IMR-90 (cell line): ENCODE results near the gene C1QTNF1. TPM values are rescaled to one million over a fixed set of nuclear protein-coding genes. Genes with fewer than 3 reads are reported as not detected.

Experiments
- ATAC-seq: fragments of 200-7000 bp; cut with Tn5 transposase; 2 replicates; pipeline ENCODE4 v1.9.1; 2020; ENCODE audit warnings: low read depth, mild to moderate bottlenecking, moderate library complexity
- BruUV-seq: library from RNA; stranded (reverse); fragments of 400-500 nt; replicated peaks from 2 replicates; lab custom pipeline; 2021; lab: Mats Ljungman, UMichigan
- CTCF ChIA-PET: fragments of 300-600 bp; formaldehyde crosslinking; extraction: SDS; loops from one replicate; lab custom pipeline; 2021; ENCODE audit warnings: antibody characterized with exemption; lab: Yijun Ruan, JAX
- POLR2A ChIA-PET: fragments of 300-600 bp; sonication (Branson Sonifier 250); formaldehyde crosslinking; loops from one replicate; lab custom pipeline; 2022; ENCODE audit warnings: antibody characterized with exemption; ENCODE audit not compliant: unreplicated experiment; lab: Charles Lee
- DNase-seq: peaks from one replicate; pipeline ENCODE4 v3.0.0; 2013
- H2AFZ ChIP-seq: replicated peaks from 2 replicates; pipeline ENCODE3; 2013; ENCODE audit warnings: low read length, mild to moderate bottlenecking; ENCODE audit not compliant: poor library complexity
- H2AK5ac ChIP-seq: 2 replicates; pipeline ENCODE4 v1.6.1; 2013; ENCODE audit warnings: low read depth, low read length, inconsistent platforms
- H2AK9ac ChIP-seq: replicated peaks from 2 replicates; pipeline ENCODE3; 2013; ENCODE audit warnings: mild to moderate bottlenecking, low read depth, low read length, moderate library complexity; ENCODE audit not compliant: poor library complexity
- H2BK120ac ChIP-seq: 2 replicates; pipeline ENCODE4 v1.6.1; 2013; ENCODE audit warnings: low read depth, low read length, inconsistent platforms
- H2BK15ac ChIP-seq: 3 replicates; pipeline ENCODE4 v1.6.1; 2013; ENCODE audit warnings: low read depth, low read length, inconsistent platforms
- H2BK20ac ChIP-seq: 2 replicates; pipeline ENCODE4 v1.6.1; 2013; ENCODE audit warnings: low read depth, mild to moderate bottlenecking, inconsistent platforms, low read length, moderate library complexity
- H2BK5ac ChIP-seq: 2 replicates; pipeline ENCODE4 v1.6.1; 2013; ENCODE audit warnings: mild to moderate bottlenecking, low read depth, low read length, inconsistent platforms; ENCODE audit not compliant: poor library complexity, severe bottlenecking
- H3K14ac ChIP-seq: replicated peaks from 2 replicates; pipeline ENCODE4 v1.6.1; 2013; ENCODE audit warnings: low read depth, low read length, inconsistent platforms
- H3K18ac ChIP-seq: 2 replicates; pipeline ENCODE4 v1.6.1; 2013; ENCODE audit warnings: low read depth, low read length, control low read depth
- H3K23ac ChIP-seq: 2 replicates; pipeline ENCODE4 v1.6.1; 2013; ENCODE audit warnings: low read depth, low read length, inconsistent platforms
- H3K27ac ChIP-seq: 2 replicates; pipeline ENCODE4 v1.5.1; 2013; ENCODE audit warnings: mild to moderate bottlenecking, control low read depth, low read length; ENCODE audit not compliant: insufficient read depth
- H3K27me3 ChIP-seq: 2 replicates; pipeline ENCODE4 v1.6.1; 2013; ENCODE audit warnings: low read length; ENCODE audit not compliant: control insufficient read depth, insufficient read depth
- H3K36me3 ChIP-seq: 2 replicates; pipeline ENCODE4 v1.6.1; 2013; ENCODE audit warnings: low read length, mixed read lengths; ENCODE audit not compliant: control insufficient read depth, insufficient read depth
- H3K4ac ChIP-seq: 2 replicates; pipeline ENCODE4 v1.6.1; 2013; ENCODE audit warnings: low read depth, low read length, inconsistent platforms
- H3K4me1 ChIP-seq: 2 replicates; pipeline ENCODE4 v1.6.1; 2013; ENCODE audit warnings: low read length, mixed read lengths; ENCODE audit not compliant: control insufficient read depth, insufficient read depth
- H3K4me2 ChIP-seq: 2 replicates; pipeline ENCODE4 v1.6.1; 2013; ENCODE audit warnings: low read depth, mild to moderate bottlenecking, control low read depth, low read length, moderate library complexity
- H3K4me3 ChIP-seq: 2 replicates; pipeline ENCODE4 v1.5.1; 2013; ENCODE audit warnings: low read depth, mild to moderate bottlenecking, control low read depth, low read length, moderate library complexity; ENCODE audit not compliant: insufficient read depth
- H3K56ac ChIP-seq: 2 replicates; pipeline ENCODE4 v1.6.1; 2013; ENCODE audit warnings: low read length, inconsistent platforms; ENCODE audit not compliant: insufficient read depth; ENCODE audit errors: extremely low read depth
- H3K79me1 ChIP-seq, 2 experiments: 2 replicates each; pipeline ENCODE4 v1.6.1; 2013; ENCODE audit warnings: low read length in 2 of 2, inconsistent platforms in 1 of 2, low read depth in 1 of 2
- H3K9ac ChIP-seq: 2 replicates; pipeline ENCODE4 v1.6.1; 2013; ENCODE audit warnings: low read depth, low read length, control low read depth
- H3K9me1 ChIP-seq: 2 replicates; pipeline ENCODE4 v1.6.1; 2013; ENCODE audit warnings: low read length, inconsistent platforms; ENCODE audit not compliant: insufficient read depth
- H3K9me3 ChIP-seq: 2 replicates; pipeline ENCODE4 v1.6.1; 2013; ENCODE audit warnings: low read length; ENCODE audit not compliant: control insufficient read depth, insufficient read depth
- H4K20me1 ChIP-seq: 2 replicates; pipeline ENCODE4 v1.6.1; 2013; ENCODE audit warnings: low read length, inconsistent platforms; ENCODE audit not compliant: insufficient read depth
- H4K5ac ChIP-seq: 2 replicates; pipeline ENCODE4 v1.6.1; 2013; ENCODE audit warnings: mild to moderate bottlenecking, low read depth, low read length, control low read depth
- H4K8ac ChIP-seq, 2 experiments: 2 replicates each; pipeline ENCODE4 v1.6.1; 2013; ENCODE audit warnings: low read depth in 2 of 2, low read length in 2 of 2, control low read depth in 1 of 2, inconsistent platforms in 1 of 2
- H4K91ac ChIP-seq: 2 replicates; pipeline ENCODE4 v1.6.1; 2013; ENCODE audit warnings: low read depth, low read length, inconsistent platforms; ENCODE audit not compliant: insufficient read depth
- CHD1 ChIP-seq: IDR thresholded peaks from 2 replicates; pipeline ENCODE4 v1.6.1; 2012; ENCODE audit warnings: low read depth, low read length, improper control_type of control experiment
- WGBS, 2 experiments: methylation state at CpG; one replicate each; pipeline versions ENCODE4 v1.1.5 to v1.1.7; 2013; ENCODE audit warnings: missing lambda C conversion rate in 2 of 2; ENCODE audit not compliant: insufficient read length in 1 of 2; ENCODE audit errors: extremely low coverage in 2 of 2; 5-methylcytosine and 5-hydroxymethylcytosine counted together
- dilution Hi-C: fragments of 300-500 bp; cut with HindIII; formaldehyde crosslinking; loops from one replicate; pipeline ENCODE4 v1.14.3; 2018; ENCODE audit warnings: low sequenced_read_pairs; ENCODE audit not compliant: unreplicated experiment
- in situ Hi-C: fragments of 300-500 bp; cut with MboI; formaldehyde crosslinking; loops from 3 replicates; pipeline ENCODE4 v1.14.3; 2019; ENCODE audit warnings: low sequenced_read_pairs, inconsistent platforms, mixed read lengths
- intact Hi-C: fragments of 100-400 bp; cut with micrococcal nuclease; formaldehyde crosslinking; loops from 2 replicates; pipeline ENCODE4 v1.10.0; 2022
- polyA plus RNA-seq, 3 experiments: library from polyadenylated mRNA; depleted of rRNA; stranded (reverse); fragments of >200 nt; gene quantifications; 2 replicates each; pipeline ENCODE4 v1.2.3, GENCODE V29; 2012; ENCODE audit warnings: low replicate concordance in 1 of 3
- total RNA-seq: library from RNA; depleted of rRNA; stranded (reverse); fragments of >200 nt; gene quantifications from 2 replicates; pipeline ENCODE4 v1.2.3, GENCODE V29; 2012

Gene C1QTNF1
- total and polyA plus RNA-seq, 2 of the 4 experiments (the other 2 are of a cell fraction), result 3.4 to 8.4 TPM

DNA sequence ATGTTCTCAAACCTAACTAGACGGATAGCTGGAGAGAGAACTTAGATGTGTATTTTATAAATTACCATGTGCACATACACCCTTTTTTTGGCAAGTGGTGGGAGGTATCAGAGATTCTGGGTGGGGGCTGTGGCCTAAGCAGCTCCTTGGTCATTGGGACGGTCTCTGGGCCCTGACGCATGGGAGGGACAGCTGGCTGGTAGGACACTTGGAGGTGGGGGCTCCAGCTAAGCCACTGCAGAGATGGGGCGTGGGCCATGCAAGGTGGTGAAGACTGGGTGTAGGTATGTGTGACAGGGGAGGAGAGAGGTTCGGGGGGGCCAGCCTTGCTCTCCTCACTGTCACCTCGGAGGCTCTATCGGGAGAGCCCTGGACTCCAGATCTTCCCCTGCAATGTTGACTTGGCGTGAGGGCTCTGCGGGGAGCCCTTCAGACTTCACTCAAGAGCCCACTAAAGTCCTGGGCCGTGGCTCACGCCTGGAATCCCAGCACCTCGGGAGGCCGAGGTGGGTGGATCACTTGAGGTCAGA is 17.1 kb downstream of the C1QTNF1 start:
- in situ Hi-C loops, result no loop called here

More for the DNA sequence above, 17.1 kb downstream of the C1QTNF1 start:
- Histone ChIP-seq H3K27me3 (no peaks in the 10 kb centered on the region; the same call in 1 of the 2 replicates), H2BK15ac (no peak overlapping the region), H3K79me1 (0 out of 4 replicates have a peak, but pooled peaks cover 0 to 5% of the 10 kb centered on the region in 2 experiments), H4K8ac (no peak overlapping the region), H2AK9ac (no peak overlapping the region), H2BK120ac (no peak overlapping the region), H3K4me3 (no peak overlapping the region), H4K20me1 (no peaks in the 10 kb centered on the region; the same call in 1 of the 2 replicates), H4K91ac (no peak overlapping the region), H3K14ac (no peak overlapping the region), H4K5ac (no peak overlapping the region), H2BK20ac (no peak overlapping the region), H3K18ac (no peak overlapping the region), H3K23ac (no peak overlapping the region), H3K4me1 (peaks cover 12% of the 10 kb centered on the region), H3K4me2 (no peak overlapping the region), H3K36me3 (no peaks in the 10 kb centered on the region), H3K9me3 (no peaks in the 10 kb centered on the region), H3K9me1 (peaks cover 20% of the 10 kb centered on the region), H3K27ac (no peak overlapping the region), H2AFZ (no peak overlapping the region), H2AK5ac (peak overlapping the region; percentile 81), H3K56ac (no peak overlapping the region), H3K9ac (no peak overlapping the region), H3K4ac (no peak overlapping the region), H2BK5ac (no peak overlapping the region)
- ATAC-seq, result no peak
- POLR2A ChIA-PET, result no interaction called here
- dilution Hi-C loops (no loop called here), intact Hi-C loops (no loop called here)
- CTCF ChIA-PET, result interaction anchor here (0.7 to 1.6 kb wide), 4 partner anchors 20 to 362 kb away, joined by 3 to 9 read pairs (median 4); no protein-coding TSS in a partner anchor
- 97% methylated on average over 7 of the region's 13 CpGs; no CpG with 5 or more reads in 1 of the 2 experiments for WGBS, 2 experiments
- no peak for TF ChIP-seq CHD1
- BruUV-seq, result no TSS peak
- DNase-seq, result no peak
